Glomerular visceral epithelial cell (primary cell): ENCODE results near the gene TREML2.

Experiments
- DNase-seq: peaks from one replicate; pipeline ENCODE4 v3.0.0-alpha.2; 2016; ENCODE audit errors: extremely low spot score

Gene TREML2

DNA sequence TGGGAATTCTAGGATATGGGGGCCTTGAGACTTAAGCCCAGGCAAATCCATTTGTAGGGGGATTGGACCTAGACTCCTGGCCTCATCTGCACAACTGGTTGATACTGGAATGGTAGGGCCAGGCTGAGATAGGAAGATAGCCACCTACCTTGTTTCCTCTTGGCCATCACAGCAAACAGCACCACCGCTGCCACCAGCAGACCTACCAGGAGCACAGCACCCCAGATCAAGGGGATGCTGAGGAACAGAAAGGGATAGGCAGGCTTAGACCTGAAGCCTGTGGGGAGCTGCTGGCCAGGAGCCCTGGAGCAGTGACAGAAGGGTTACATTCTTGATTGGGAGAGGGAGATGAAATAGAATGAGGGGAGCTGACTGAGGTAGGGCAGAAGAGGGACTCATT, 50.3 kb downstream of the TREML2 start:
- DNase-seq: no peak

DNA sequence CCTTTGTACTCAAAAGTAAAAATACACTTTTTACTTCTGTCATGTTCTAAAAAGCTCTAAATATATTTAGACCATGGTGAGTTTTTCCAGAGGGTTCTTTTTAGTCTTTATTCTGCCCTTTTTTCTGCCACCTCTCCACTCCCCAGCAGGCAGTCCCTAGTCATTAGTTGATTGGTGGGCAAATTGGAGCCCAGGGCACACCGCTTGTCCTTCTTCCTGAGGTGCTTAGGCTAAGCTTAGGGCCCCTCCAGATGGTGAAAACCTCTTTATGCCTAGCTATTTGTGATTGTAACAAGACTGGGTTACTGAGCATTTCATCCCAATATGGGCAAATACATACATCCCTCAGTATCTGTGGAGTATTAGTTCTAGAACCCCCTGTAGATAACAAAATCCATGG, 53.0 kb downstream of the TREML2 start:
- no peak for DNase-seq
